K562 (cell line): ENCODE results near the gene DCAF7. TPM values are rescaled to one million over a fixed set of nuclear protein-coding genes. Genes with fewer than 3 reads are reported as not detected.

Source experiments
- ATAC-seq: fragments of 200-7000 bp; cut with Tn5 transposase; 3 replicates; pipeline ENCODE4 v1.9.1; 2020; ENCODE audit warnings: moderate library complexity
- BruUV-seq: library from RNA; stranded (reverse); fragments of 400-500 nt; replicated peaks from 2 replicates; lab custom pipeline; 2021; lab: Mats Ljungman, UMichigan
- CTCF ChIA-PET: fragments of 300-600 bp; formaldehyde crosslinking; extraction: SDS; loops from one replicate; lab custom pipeline; 2021; ENCODE audit warnings: low intra/inter-chr PET ratio; lab: Yijun Ruan, JAX
- POLR2A ChIA-PET: fragments of 300-600, 350-650 bp; sonication (Branson Sonifier 250); formaldehyde crosslinking; extraction: SDS; loops from one replicate; lab custom pipeline; 2021; ENCODE audit warnings: antibody characterized with exemption, inconsistent platforms; lab: Yijun Ruan, JAX
- DNase-seq, 4 experiments: peaks; one replicate each; pipeline versions ENCODE4 v3.0.0 to v3.0.0-alpha.2; 2011 to 2018; ENCODE audit warnings: low spot score in 3 of 4, mixed read lengths in 3 of 4; ENCODE audit errors: extremely low read depth in 1 of 4
- FAIRE-seq: peaks from 2 replicates; lab custom pipeline; 2011; peaks lifted over from hg19 to GRCh38; lab: Jason Lieb, UNC
- H2AFZ ChIP-seq: 2 replicates; pipeline ENCODE4 v1.6.0; 2011; ENCODE audit warnings: low read depth, low read length, control low read depth, inconsistent platforms
- H3K27ac ChIP-seq: fragments of 200-600 bp; 3 replicates; pipeline ENCODE4 v1.8.0; 2011; ENCODE audit warnings: low read depth, mild to moderate bottlenecking, control low read depth, inconsistent platforms, low read length, moderate library complexity, mixed read lengths; ENCODE audit errors: extremely low read depth
- H3K27me3 ChIP-seq, 2 experiments: fragments of 300-600 bp in 1 of 2; 2 replicates in 1 of 2; 3 replicates in 1 of 2; pipeline versions ENCODE4 v1.6.0 to v1.8.0; 2011; ENCODE audit warnings: inconsistent platforms in 2 of 2, low read length in 2 of 2, mild to moderate bottlenecking in 1 of 2, mixed read lengths in 1 of 2, moderate library complexity in 1 of 2; ENCODE audit not compliant: control insufficient read depth in 2 of 2, insufficient read depth in 2 of 2
- H3K36me3 ChIP-seq: fragments of 300-600 bp; 3 replicates; pipeline ENCODE4 v1.8.0; 2011; ENCODE audit warnings: mild to moderate bottlenecking, low read length, inconsistent platforms; ENCODE audit not compliant: control insufficient read depth, insufficient read depth
- H3K4me1 ChIP-seq, 2 experiments: fragments of 200-600 bp in 1 of 2; replicated peaks in 1 of 2; 2 replicates in 1 of 2; 3 replicates in 1 of 2; pipeline versions ENCODE4 v1.5.1 to v1.8.0; 2011; ENCODE audit warnings: inconsistent platforms in 2 of 2, low read length in 2 of 2, mild to moderate bottlenecking in 1 of 2, mixed read lengths in 1 of 2, moderate library complexity in 1 of 2; ENCODE audit not compliant: control insufficient read depth in 2 of 2, insufficient read depth in 2 of 2
- H3K4me2 ChIP-seq: 2 replicates; pipeline ENCODE4 v1.6.1; 2011; ENCODE audit warnings: low read length, control low read depth, inconsistent platforms, mixed read lengths; ENCODE audit not compliant: insufficient read depth
- H3K4me3 ChIP-seq: fragments of 200-600 bp; sonication (generic), shearing (Covaris generic); 2 replicates; pipeline ENCODE4 v1.5.1; 2016; ENCODE audit warnings: control low read depth, inconsistent platforms
- H3K79me2 ChIP-seq: fragments of 200-600 bp; 3 replicates; pipeline ENCODE4 v1.8.0; 2011; ENCODE audit warnings: low read length, inconsistent platforms; ENCODE audit not compliant: control insufficient read depth, insufficient read depth
- H3K9ac ChIP-seq, 2 experiments: 2 replicates each; pipeline versions ENCODE4 v1.6.0 to v1.6.1; 2011; ENCODE audit warnings: low read depth in 2 of 2, low read length in 2 of 2, control low read depth in 1 of 2, inconsistent platforms in 1 of 2, mild to moderate bottlenecking in 1 of 2, mixed read lengths in 1 of 2; ENCODE audit not compliant: insufficient read depth in 1 of 2
- H3K9me1 ChIP-seq: one replicate; pipeline ENCODE4 v1.6.0; 2011; ENCODE audit warnings: inconsistent platforms, mild to moderate bottlenecking, low read length, moderate library complexity; ENCODE audit not compliant: control insufficient read depth, insufficient read depth
- H3K9me3 ChIP-seq: replicated peaks from 2 replicates; pipeline ENCODE4 v1.5.1; 2011; ENCODE audit warnings: low read depth, low read length, inconsistent platforms; ENCODE audit not compliant: control insufficient read depth, insufficient read depth
- H4K20me1 ChIP-seq: replicated peaks from 2 replicates; pipeline ENCODE4 v1.6.1; 2011; ENCODE audit warnings: low read length, inconsistent platforms, mixed read lengths; ENCODE audit not compliant: control insufficient read depth, insufficient read depth
- BRCA1 ChIP-seq, 2 experiments: fragments of 450-650 bp in 1 of 2; sonication (generic) in 1 of 2; formaldehyde crosslinking in 1 of 2; IDR thresholded peaks; 2 replicates each; pipeline versions ENCODE4 v1.5.0 to v1.6.1; 2017 to 2020; ENCODE audit warnings: mild to moderate bottlenecking in 1 of 2, missing genetic modification reagents in 1 of 2
- CHD1 ChIP-seq: fragments of 200-600 bp; sonication (generic); IDR thresholded peaks from one replicate; pipeline ENCODE4 v1.6.1; 2012; ENCODE audit warnings: mild to moderate bottlenecking, moderate library complexity, low read length, inconsistent platforms
- DDX20 ChIP-seq: fragments of 450-650 bp; IDR thresholded peaks from 2 replicates; pipeline ENCODE4 v1.6.1; 2016; ENCODE audit warnings: missing genetic modification characterization, low read depth, mild to moderate bottlenecking, missing compliant biosample characterization, moderate library complexity
- HDAC2 ChIP-seq: fragments of 450-650 bp; IDR thresholded peaks from 2 replicates; pipeline ENCODE4 v1.6.1; 2016; ENCODE audit warnings: mild to moderate bottlenecking
- HIVEP1 ChIP-seq: fragments of 250-450 bp; sonication (Bioruptor Pico); IDR thresholded peaks from 2 replicates; pipeline ENCODE4 v1.4.0; 2020; ENCODE audit warnings: mild to moderate bottlenecking
- LARP7 ChIP-seq: fragments of 450-650 bp; IDR thresholded peaks from 2 replicates; pipeline ENCODE4 v1.6.1; 2016
- WGBS: fragments of 100-300 bp; shearing (Covaris generic); methylation state at CpG from one replicate; pipeline ENCODE4 v1.1.6; 2016; ENCODE audit warnings: low coverage, mixed read lengths; ENCODE audit not compliant: insufficient coverage; ENCODE audit errors: missing lambda C conversion rate; 5-methylcytosine and 5-hydroxymethylcytosine counted together
- in situ Hi-C: fragments of 300-500 bp; cut with MboI; formaldehyde crosslinking; loops from 4 replicates; pipeline ENCODE4 v1.15.0; 2018; ENCODE audit warnings: inconsistent platforms, mixed read lengths
- intact Hi-C: fragments of 100-400 bp; cut with micrococcal nuclease; formaldehyde crosslinking; loops from 2 replicates; pipeline ENCODE4 v1.14.2; 2022
- polyA plus RNA-seq, 8 experiments: library from polyadenylated mRNA; depleted of rRNA in 4 of 8; stranded (reverse) in 5 of 8; unstranded in 3 of 8; fragments of >200 nt; fragmentation: Nextera tagmentation in 2 of 8; fragmentation: Illumina TruSeq in 1 of 8; extraction: Ambion mirVana in 2 of 8; extraction: Trizol in 1 of 8; gene quantifications; 2 replicates each; pipeline versions ENCODE4 v1.2.1 to v1.2.3, GENCODE V29; 2011 to 2014; ENCODE audit warnings: inconsistent platforms in 1 of 8, missing spikeins in 1 of 8
- total RNA-seq, 7 experiments: library from RNA; depleted of rRNA in 6 of 7; stranded (reverse); fragments of >200 nt in 6 of 7; fragmentation: Illumina TruSeq in 2 of 7; extraction: Trizol in 2 of 7; gene quantifications; 2 replicates each; pipeline versions ENCODE4 v1.2.1 to v1.2.3, GENCODE V29; 2011 to 2021; ENCODE audit warnings: low replicate concordance in 1 of 7
- TF ChIP-seq, protein P1 (sequence below), 2 experiments: fragments of 450-650 bp in 1 of 2; sonication (generic) in 1 of 2; formaldehyde crosslinking in 1 of 2; IDR thresholded peaks; 2 replicates each; pipeline versions ENCODE4 v1.7.1 to v1.9.0; 2016 to 2022; ENCODE audit warnings: inconsistent platforms in 1 of 2, mild to moderate bottlenecking in 1 of 2, missing genetic modification reagents in 1 of 2

Gene DCAF7
- total and polyA plus RNA-seq, 9 of the 15 experiments (the other 6 are each of a cell fraction or from before 2014, with no cell fraction given): 30.8 to 123 (median 40.2) TPM

- Histone ChIP-seq H3K27me3 (no peaks in the 10 kb centered on the region), H3K4me3 (no peak overlapping the region), H3K79me2 (peaks cover 95% of the 10 kb centered on the region), H4K20me1 (peaks cover 17% of the 10 kb centered on the region), H3K9me1 (no peaks in the 10 kb centered on the region), H3K9me3 (no peaks in the 10 kb centered on the region), H3K4me1 (peaks cover 0 to 13% of the 10 kb centered on the region in 2 experiments; a peak in 4 of 5 replicates), H3K27ac (no peak overlapping the region)
- in situ Hi-C loops (no loop called here), intact Hi-C loops (no loop called here)
- ChIA-PET POLR2A (interaction anchor here (0.5 to 1.5 kb wide), 2 partner anchors 9 to 32 kb away, joined by 3 to 5 read pairs; partner anchors contain the start of gene DCAF7), CTCF (no interaction called here)
- BruUV-seq: no TSS peak
- no peak for DNase-seq
- TF ChIP-seq CHD1 (no peak), HIVEP1 (CRISPR knock-in tag) (no peak), LARP7 (no peak), BRCA1 (IDR thresholded peaks at IDR 0.05) (no peak), BRCA1 (CRISPR knock-in tag; IDR thresholded peaks at IDR 0.05) (no peak), HDAC2 (no peak)
- TF ChIP-seq, all 486 proteins: peak for 0
- 71% methylated on average over 3 of the region's 3 CpGs for WGBS
- no peak overlapping the region for H3K9ac ChIP-seq
- no peak overlapping the region for H3K4me2 ChIP-seq
- H2AFZ ChIP-seq: no peak overlapping the region
- FAIRE-seq (no peak), ATAC-seq (peak; percentile 68)
- peaks cover 31% of the 10 kb centered on the region for H3K36me3 ChIP-seq
These were observed 8.2 kb downstream of the DCAF7 start for GRCh38 chr17:63558441-63558840.

DNA sequence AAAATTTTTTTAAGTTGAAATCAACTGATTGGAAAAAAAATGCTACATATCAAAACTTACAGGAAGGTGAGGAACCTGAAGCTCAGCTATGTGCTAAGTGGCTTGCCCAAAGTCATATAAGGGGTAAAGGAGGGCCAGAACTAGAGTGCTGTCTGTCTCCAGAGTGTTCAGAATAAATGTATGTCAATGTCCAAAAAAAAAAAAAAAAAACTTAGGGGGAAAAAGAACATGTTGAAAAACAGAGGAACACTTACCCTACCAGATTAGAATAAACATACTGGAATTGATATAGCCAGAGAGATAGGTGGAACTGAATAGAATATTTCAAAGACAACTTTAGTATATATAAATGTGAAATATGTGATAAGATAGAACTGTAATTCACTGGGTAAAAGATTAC is 11.5 kb downstream of the DCAF7 start:
- ChIA-PET CTCF (no interaction called here), POLR2A (interaction anchor here (1.0 kb wide), 2 partner anchors 9 to 10 kb away, joined by 4 to 6 read pairs; no protein-coding TSS in a partner anchor)
- intact Hi-C loops: no loop called here
- no peaks in the 10 kb centered on the region for H3K27me3 ChIP-seq
- DNase-seq (no peak), ATAC-seq (no peak), FAIRE-seq (no peak)
- no peak overlapping the region for H3K9ac ChIP-seq
- H2AFZ ChIP-seq: no peak overlapping the region
- H3K36me3 ChIP-seq: peaks cover 6% of the 10 kb centered on the region; the same call in 1 of the 3 replicates
- no peaks in the 10 kb centered on the region for H3K9me3 ChIP-seq
- H3K27ac ChIP-seq: no peak overlapping the region
- no peaks in the 10 kb centered on the region for H3K4me1 ChIP-seq
- peaks cover 6% of the 10 kb centered on the region; the same call in 1 of the 2 replicates for H4K20me1 ChIP-seq
- H3K79me2 ChIP-seq: peaks cover 85% of the 10 kb centered on the region
- H3K4me3 ChIP-seq: no peak overlapping the region
- in situ Hi-C loops: no loop called here
- no peaks in the 10 kb centered on the region for H3K9me1 ChIP-seq
- no TSS peak for BruUV-seq
- H3K4me2 ChIP-seq: no peak overlapping the region
- TF ChIP-seq DDX20 (tag): no peak
- TF ChIP-seq, protein P1, sequence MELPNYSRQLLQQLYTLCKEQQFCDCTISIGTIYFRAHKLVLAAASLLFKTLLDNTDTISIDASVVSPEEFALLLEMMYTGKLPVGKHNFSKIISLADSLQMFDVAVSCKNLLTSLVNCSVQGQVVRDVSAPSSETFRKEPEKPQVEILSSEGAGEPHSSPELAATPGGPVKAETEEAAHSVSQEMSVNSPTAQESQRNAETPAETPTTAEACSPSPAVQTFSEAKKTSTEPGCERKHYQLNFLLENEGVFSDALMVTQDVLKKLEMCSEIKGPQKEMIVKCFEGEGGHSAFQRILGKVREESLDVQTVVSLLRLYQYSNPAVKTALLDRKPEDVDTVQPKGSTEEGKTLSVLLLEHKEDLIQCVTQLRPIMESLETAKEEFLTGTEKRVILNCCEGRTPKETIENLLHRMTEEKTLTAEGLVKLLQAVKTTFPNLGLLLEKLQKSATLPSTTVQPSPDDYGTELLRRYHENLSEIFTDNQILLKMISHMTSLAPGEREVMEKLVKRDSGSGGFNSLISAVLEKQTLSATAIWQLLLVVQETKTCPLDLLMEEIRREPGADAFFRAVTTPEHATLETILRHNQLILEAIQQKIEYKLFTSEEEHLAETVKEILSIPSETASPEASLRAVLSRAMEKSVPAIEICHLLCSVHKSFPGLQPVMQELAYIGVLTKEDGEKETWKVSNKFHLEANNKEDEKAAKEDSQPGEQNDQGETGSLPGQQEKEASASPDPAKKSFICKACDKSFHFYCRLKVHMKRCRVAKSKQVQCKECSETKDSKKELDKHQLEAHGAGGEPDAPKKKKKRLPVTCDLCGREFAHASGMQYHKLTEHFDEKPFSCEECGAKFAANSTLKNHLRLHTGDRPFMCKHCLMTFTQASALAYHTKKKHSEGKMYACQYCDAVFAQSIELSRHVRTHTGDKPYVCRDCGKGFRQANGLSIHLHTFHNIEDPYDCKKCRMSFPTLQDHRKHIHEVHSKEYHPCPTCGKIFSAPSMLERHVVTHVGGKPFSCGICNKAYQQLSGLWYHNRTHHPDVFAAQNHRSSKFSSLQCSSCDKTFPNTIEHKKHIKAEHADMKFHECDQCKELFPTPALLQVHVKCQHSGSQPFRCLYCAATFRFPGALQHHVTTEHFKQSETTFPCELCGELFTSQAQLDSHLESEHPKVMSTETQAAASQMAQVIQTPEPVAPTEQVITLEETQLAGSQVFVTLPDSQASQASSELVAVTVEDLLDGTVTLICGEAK (IDR thresholded peaks at IDR 0.05): peak; percentile 71
- TF ChIP-seq, protein P1 (CRISPR knock-in tag; IDR thresholded peaks at IDR 0.05): no peak
